ENCODE data around the gene ANLN.

The ANLN gene

DNA sequence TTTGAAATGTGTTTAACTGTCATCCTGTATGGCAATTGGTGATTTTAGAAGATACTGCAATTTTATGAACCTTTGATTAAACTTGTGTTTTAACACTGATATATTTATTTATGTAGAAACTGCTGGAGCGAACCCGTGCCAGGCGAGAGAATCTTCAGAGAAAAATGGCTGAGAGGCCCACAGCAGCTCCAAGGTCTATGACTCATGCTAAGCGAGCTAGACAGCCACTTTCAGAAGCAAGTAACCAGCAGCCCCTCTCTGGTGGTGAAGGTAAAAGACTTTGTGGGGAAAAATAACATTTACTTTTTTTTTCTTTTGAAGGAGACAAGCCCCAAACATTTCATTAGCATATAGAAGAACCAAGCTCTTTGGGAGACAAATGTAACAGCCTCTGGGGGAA, 6.5 kb downstream of the ANLN start:
- TF ChIP-seq LEF1 (IDR thresholded peaks at IDR 0.05; ENCODE audit: borderline replicate concordance) (no peak), FOXA1 (IDR thresholded peaks at IDR 0.05) (no peak), FOXK2 (IDR thresholded peaks at IDR 0.05) (no peak), BHLHE40 (IDR thresholded peaks at IDR 0.05; ENCODE audit: borderline replicate concordance) (no peak), FOXM1 (IDR thresholded peaks at IDR 0.05; ENCODE audit: borderline replicate concordance) (no peak), ELF4 (IDR thresholded peaks at IDR 0.05) (no peak), ARNT (IDR thresholded peaks at IDR 0.05) (no peak), L3MBTL2 (conservative IDR thresholded peaks at IDR 0.05) (no peak), TARDBP (IDR thresholded peaks at IDR 0.05) (no peak), ZNF384 (IDR thresholded peaks at IDR 0.05) (no peak), CTBP1 (IDR thresholded peaks at IDR 0.05; ENCODE audit: borderline replicate concordance) (no peak), SP1 (IDR thresholded peaks at IDR 0.05) (no peak)
- TF ChIP-seq, protein P1, sequence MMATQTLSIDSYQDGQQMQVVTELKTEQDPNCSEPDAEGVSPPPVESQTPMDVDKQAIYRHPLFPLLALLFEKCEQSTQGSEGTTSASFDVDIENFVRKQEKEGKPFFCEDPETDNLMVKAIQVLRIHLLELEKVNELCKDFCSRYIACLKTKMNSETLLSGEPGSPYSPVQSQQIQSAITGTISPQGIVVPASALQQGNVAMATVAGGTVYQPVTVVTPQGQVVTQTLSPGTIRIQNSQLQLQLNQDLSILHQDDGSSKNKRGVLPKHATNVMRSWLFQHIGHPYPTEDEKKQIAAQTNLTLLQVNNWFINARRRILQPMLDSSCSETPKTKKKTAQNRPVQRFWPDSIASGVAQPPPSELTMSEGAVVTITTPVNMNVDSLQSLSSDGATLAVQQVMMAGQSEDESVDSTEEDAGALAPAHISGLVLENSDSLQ (IDR thresholded peaks at IDR 0.05) = no peak
- ChIA-PET POLR2A (no interaction called here), CTCF (interaction anchor here (0.6 kb wide), 1 partner anchor 29 kb away, joined by 3 read pairs; no protein-coding TSS in a partner anchor)
- no peak for DNase-seq (ENCODE audit: extremely low spot score)

DNA sequence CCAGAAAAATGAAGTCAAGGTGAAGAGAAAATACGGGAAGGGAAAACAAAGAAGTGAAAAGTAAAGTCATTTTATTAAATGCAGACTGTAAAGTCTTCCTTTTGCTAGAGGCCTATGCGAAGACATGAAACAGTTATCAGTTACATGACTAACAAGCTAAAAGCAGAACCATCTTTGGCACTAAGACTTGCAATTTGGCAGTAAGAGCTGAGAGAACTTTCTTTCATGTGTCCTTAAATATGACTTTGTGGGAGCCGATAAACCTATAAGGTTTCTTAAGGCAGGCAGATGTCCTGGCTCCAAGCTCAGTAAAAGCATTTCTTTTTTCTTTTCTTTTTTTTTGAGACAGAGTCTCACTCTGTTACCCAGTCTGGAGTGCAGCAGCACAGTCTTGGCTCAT, 10.4 kb downstream of the ANLN start:
- POLR2A ChIA-PET = interaction anchor here (0.8 to 1.3 kb wide), 2 partner anchors 11 to 32 kb away, joined by 3 read pairs; no protein-coding TSS in a partner anchor

DNA sequence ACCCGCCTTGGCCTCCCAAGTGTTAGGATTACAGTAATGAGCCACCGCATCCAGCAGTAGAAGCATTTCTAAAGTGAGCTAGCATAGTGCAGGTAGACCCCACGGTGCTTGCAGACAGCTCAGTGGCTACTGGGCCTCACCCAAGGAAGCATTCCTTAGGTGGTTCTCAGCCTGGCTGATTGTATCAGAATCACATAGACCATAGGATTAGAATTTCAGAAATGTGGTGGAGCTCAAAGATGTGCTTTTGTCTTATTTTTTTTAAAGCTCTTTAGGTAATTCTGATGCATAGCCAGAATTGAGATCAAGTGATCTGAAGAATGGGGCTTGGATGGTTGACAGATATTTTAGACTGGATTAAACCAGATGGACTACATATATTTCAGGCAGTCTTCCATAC, 10.9 kb downstream of the ANLN start:
- TF ChIP-seq TARDBP (IDR thresholded peaks at IDR 0.05) (no peak), LEF1 (IDR thresholded peaks at IDR 0.05; ENCODE audit: borderline replicate concordance) (no peak), NFRKB (IDR thresholded peaks at IDR 0.05) (no peak), L3MBTL2 (conservative IDR thresholded peaks at IDR 0.05) (no peak), ELF4 (IDR thresholded peaks at IDR 0.05) (no peak), FOXA1 (IDR thresholded peaks at IDR 0.05) (no peak), CTBP1 (IDR thresholded peaks at IDR 0.05; ENCODE audit: borderline replicate concordance) (no peak), SP1 (IDR thresholded peaks at IDR 0.05) (no peak), HDGF (IDR thresholded peaks at IDR 0.05; ENCODE audit: borderline replicate concordance) (no peak), FOXK2 (IDR thresholded peaks at IDR 0.05) (no peak), ZNF384 (IDR thresholded peaks at IDR 0.05) (no peak)
- TF ChIP-seq, protein P1 (IDR thresholded peaks at IDR 0.05) = no peak
- POLR2A ChIA-PET = interaction anchor here (0.8 to 1.3 kb wide), 2 partner anchors 11 to 33 kb away, joined by 3 read pairs; no protein-coding TSS in a partner anchor
- no peak for DNase-seq (ENCODE audit: extremely low spot score)
- CTCF ChIA-PET = interaction anchor here (1.4 kb wide), 1 partner anchor 8 kb away, joined by 5 read pairs; no protein-coding TSS in a partner anchor

More for the DNA sequence above, 10.4 kb downstream of the ANLN start:
- TF ChIP-seq ELF4 (IDR thresholded peaks at IDR 0.05) = no peak
- TF ChIP-seq ARNT (IDR thresholded peaks at IDR 0.05) = no peak
- TF ChIP-seq, protein P1 (IDR thresholded peaks at IDR 0.05) = no peak
- no peak for TF ChIP-seq SUZ12 (IDR thresholded peaks at IDR 0.05)
- TF ChIP-seq BHLHE40 (IDR thresholded peaks at IDR 0.05; ENCODE audit: borderline replicate concordance) = no peak
- no peak for TF ChIP-seq NFRKB (IDR thresholded peaks at IDR 0.05)
- TF ChIP-seq SP1 (IDR thresholded peaks at IDR 0.05) = no peak
- no peak for TF ChIP-seq CTBP1 (IDR thresholded peaks at IDR 0.05; ENCODE audit: borderline replicate concordance)
- TF ChIP-seq FOXA1 (IDR thresholded peaks at IDR 0.05) = no peak
- no peak for TF ChIP-seq FOXM1 (IDR thresholded peaks at IDR 0.05; ENCODE audit: borderline replicate concordance)
- no peak for TF ChIP-seq TARDBP (IDR thresholded peaks at IDR 0.05)
- TF ChIP-seq L3MBTL2 (conservative IDR thresholded peaks at IDR 0.05) = no peak
- TF ChIP-seq LEF1 (IDR thresholded peaks at IDR 0.05; ENCODE audit: borderline replicate concordance) = no peak
- no peak for TF ChIP-seq HDGF (IDR thresholded peaks at IDR 0.05; ENCODE audit: borderline replicate concordance)
- no peak for TF ChIP-seq FOXK2 (IDR thresholded peaks at IDR 0.05)
- TF ChIP-seq ZNF384 (IDR thresholded peaks at IDR 0.05) = no peak
- CTCF ChIA-PET = no interaction called here
- no peak for DNase-seq (ENCODE audit: extremely low spot score)

DNA sequence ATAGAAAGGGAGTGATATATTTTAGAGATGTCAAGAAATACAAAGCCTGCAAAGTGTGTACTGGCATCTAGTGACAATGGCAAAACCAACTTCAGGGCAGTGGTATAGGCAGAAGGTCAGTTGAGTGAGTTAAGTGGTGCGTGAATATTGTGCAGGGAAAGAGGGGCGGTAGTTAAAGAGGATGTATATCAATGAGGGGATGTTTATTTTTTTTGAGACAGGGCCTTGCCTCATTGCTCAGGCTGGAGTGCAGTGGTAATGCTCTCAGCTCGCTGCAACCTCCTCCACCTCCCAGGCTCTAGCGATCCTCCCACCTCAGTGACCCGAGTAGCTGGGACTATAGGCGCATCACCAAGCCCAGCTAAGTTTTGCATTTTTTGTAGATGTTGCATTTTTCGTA, 13.8 kb downstream of the ANLN start:
- TF ChIP-seq CTBP1 (IDR thresholded peaks at IDR 0.05; ENCODE audit: borderline replicate concordance) = no peak
- no peak for TF ChIP-seq ARNT (IDR thresholded peaks at IDR 0.05)
- no peak for TF ChIP-seq TARDBP (IDR thresholded peaks at IDR 0.05)
- TF ChIP-seq NFRKB (IDR thresholded peaks at IDR 0.05) = no peak
- no peak for TF ChIP-seq FOXM1 (IDR thresholded peaks at IDR 0.05; ENCODE audit: borderline replicate concordance)
- TF ChIP-seq, protein P1 (IDR thresholded peaks at IDR 0.05) = no peak
- no peak for TF ChIP-seq SUZ12 (IDR thresholded peaks at IDR 0.05)
- no peak for TF ChIP-seq L3MBTL2 (conservative IDR thresholded peaks at IDR 0.05)
- no peak for TF ChIP-seq FOXA1 (IDR thresholded peaks at IDR 0.05)
- no peak for TF ChIP-seq HDGF (IDR thresholded peaks at IDR 0.05; ENCODE audit: borderline replicate concordance)
- no peak for TF ChIP-seq BHLHE40 (IDR thresholded peaks at IDR 0.05; ENCODE audit: borderline replicate concordance)
- TF ChIP-seq ELF4 (IDR thresholded peaks at IDR 0.05) = no peak
- no peak for TF ChIP-seq FOXK2 (IDR thresholded peaks at IDR 0.05)
- TF ChIP-seq ZNF384 (IDR thresholded peaks at IDR 0.05) = no peak
- TF ChIP-seq LEF1 (IDR thresholded peaks at IDR 0.05; ENCODE audit: borderline replicate concordance) = no peak
- DNase-seq (ENCODE audit: extremely low spot score) = no peak
- ChIA-PET CTCF (no interaction called here), POLR2A (interaction anchor here (1.2 kb wide), 1 partner anchor 10 kb away, joined by 3 read pairs; no protein-coding TSS in a partner anchor)

DNA sequence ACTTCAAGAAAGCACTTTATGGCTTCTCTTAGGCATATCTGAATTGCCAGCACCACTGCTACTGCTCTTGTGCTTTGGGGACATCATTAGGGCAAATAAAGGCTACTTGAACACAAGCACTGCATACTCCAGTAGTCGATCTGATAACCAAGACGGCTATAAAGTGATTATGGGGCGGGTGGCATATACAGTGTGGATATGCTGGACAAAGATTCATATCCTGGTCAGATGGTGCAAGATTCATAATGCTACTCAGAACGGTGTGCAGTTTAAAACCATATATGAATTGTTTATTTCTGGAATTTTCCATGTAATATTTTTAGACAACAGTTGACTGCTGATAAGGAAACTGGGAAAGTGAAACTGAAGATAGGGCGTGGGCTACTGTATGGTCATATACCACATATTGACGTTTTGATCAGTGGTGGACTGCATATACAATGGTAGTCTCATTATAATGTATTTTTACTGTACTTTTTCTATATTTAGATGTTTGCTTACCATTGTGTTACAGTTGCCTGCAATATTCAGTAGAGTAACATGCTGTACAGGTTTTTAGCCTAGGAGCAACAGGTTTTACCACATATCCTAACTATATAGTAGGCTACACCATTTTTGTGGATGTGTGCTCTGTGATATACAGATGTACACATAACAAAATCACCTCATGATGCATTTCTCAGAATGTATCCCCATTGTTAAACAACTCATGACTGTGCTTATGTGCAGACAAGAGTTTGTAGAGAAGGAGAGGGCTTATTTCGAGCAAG, 15.2 kb downstream of the ANLN start:
- no peak for TF ChIP-seq FOXA1 (IDR thresholded peaks at IDR 0.05)
- no peak for TF ChIP-seq BHLHE40 (IDR thresholded peaks at IDR 0.05; ENCODE audit: borderline replicate concordance)
- no peak for TF ChIP-seq ELF4 (IDR thresholded peaks at IDR 0.05)
- no peak for TF ChIP-seq ARNT (IDR thresholded peaks at IDR 0.05)
- TF ChIP-seq SP1 (IDR thresholded peaks at IDR 0.05) = no peak
- no peak for TF ChIP-seq LEF1 (IDR thresholded peaks at IDR 0.05; ENCODE audit: borderline replicate concordance)
- no peak for TF ChIP-seq ZNF384 (IDR thresholded peaks at IDR 0.05)
- no peak for TF ChIP-seq L3MBTL2 (conservative IDR thresholded peaks at IDR 0.05)
- TF ChIP-seq, protein P1 (IDR thresholded peaks at IDR 0.05) = no peak
- no peak for TF ChIP-seq FOXK2 (IDR thresholded peaks at IDR 0.05)
- TF ChIP-seq SUZ12 (IDR thresholded peaks at IDR 0.05) = no peak
- no peak for TF ChIP-seq FOXM1 (IDR thresholded peaks at IDR 0.05; ENCODE audit: borderline replicate concordance)
- TF ChIP-seq NFRKB (IDR thresholded peaks at IDR 0.05) = no peak
- TF ChIP-seq TARDBP (IDR thresholded peaks at IDR 0.05) = no peak
- TF ChIP-seq CTBP1 (IDR thresholded peaks at IDR 0.05; ENCODE audit: borderline replicate concordance) = no peak
- TF ChIP-seq HDGF (IDR thresholded peaks at IDR 0.05; ENCODE audit: borderline replicate concordance) = no peak
- POLR2A ChIA-PET = no interaction called here
- CTCF ChIA-PET = no interaction called here
- DNase-seq (ENCODE audit: extremely low spot score) = no peak

All from HEK293T (cell line).